Mesodermal cell (in vitro differentiated cells): ENCODE results near the gene SLC5A10.
"Not testable (repeated sequence)": the region's sequence is repeated elsewhere in the genome, so short reads cannot be mapped to it uniquely, and the experiment has no call there.

Experiments used
- H3K27ac ChIP-seq: 2 replicates; pipeline ENCODE4 v1.7.0; 2013; ENCODE audit warnings: mild to moderate bottlenecking, low read depth, low read length, moderate library complexity; ENCODE audit not compliant: severe bottlenecking
- H3K36me3 ChIP-seq: 2 replicates; pipeline ENCODE4 v1.7.1; 2013; ENCODE audit warnings: mild to moderate bottlenecking, low read length, moderate library complexity; ENCODE audit not compliant: control insufficient read depth, insufficient read depth
- H3K4me1 ChIP-seq: one replicate; pipeline ENCODE4 v1.7.1; 2013; ENCODE audit warnings: mild to moderate bottlenecking, low read length; ENCODE audit not compliant: insufficient read depth, control insufficient read depth, poor library complexity, severe bottlenecking
- H3K4me3 ChIP-seq: 2 replicates; pipeline ENCODE4 v1.7.0; 2013; ENCODE audit warnings: low read length, control low read depth, mild to moderate bottlenecking; ENCODE audit not compliant: insufficient read depth, poor library complexity, severe bottlenecking; ENCODE audit errors: extremely low read depth
- H3K9me3 ChIP-seq: 2 replicates; pipeline ENCODE4 v1.7.1; 2013; ENCODE audit warnings: mild to moderate bottlenecking, low read length, moderate library complexity; ENCODE audit not compliant: control insufficient read depth
- WGBS, 2 experiments: methylation state at CpG; one replicate each; pipeline ENCODE4 v1.1.5; 2013; ENCODE audit warnings: missing lambda C conversion rate in 2 of 2; ENCODE audit not compliant: insufficient coverage in 2 of 2; 5-methylcytosine and 5-hydroxymethylcytosine counted together

SLC5A10 gene

GRCh38 chr17:18947866-18948265 lies 4.1 kb upstream of the SLC5A10 start:
- Histone ChIP-seq H3K36me3 (no peaks in the 10 kb centered on the region), H3K4me1 (no peaks in the 10 kb centered on the region), H3K27ac (no peak overlapping the region), H3K9me3 (no peaks in the 10 kb centered on the region), H3K4me3 (no peak overlapping the region)
- WGBS, 2 experiments, result 85 to 86% methylated on average over 5 of the region's 6 CpGs

GRCh38 chr17:18948476-18949006 lies 3.4 kb upstream of the SLC5A10 start:
- no peaks in the 10 kb centered on the region for H3K36me3 ChIP-seq
- no peaks in the 10 kb centered on the region for H3K9me3 ChIP-seq
- 91 to 95% methylated on average over 7 to 8 of the region's 8 CpGs for WGBS, 2 experiments
- no peak overlapping the region for H3K4me3 ChIP-seq
- no peak overlapping the region for H3K27ac ChIP-seq
- H3K4me1 ChIP-seq, result no peaks in the 10 kb centered on the region

- WGBS, 2 experiments, result 96 to 98% methylated on average over 5 of the region's 6 CpGs
- no peak overlapping the region for H3K27ac ChIP-seq
- H3K36me3 ChIP-seq, result no peaks in the 10 kb centered on the region
- H3K4me1 ChIP-seq, result no peaks in the 10 kb centered on the region
- H3K4me3 ChIP-seq, result no peak overlapping the region
- H3K9me3 ChIP-seq, result no peaks in the 10 kb centered on the region
These were observed 2.4 kb upstream of the SLC5A10 start for GRCh38 chr17:18949566-18949965.

GRCh38 chr17:18950346-18950745 lies 1.6 kb upstream of the SLC5A10 start:
- no peaks in the 10 kb centered on the region for H3K36me3 ChIP-seq
- H3K4me3 ChIP-seq, result no peak overlapping the region
- 82 to 93% methylated on average over 2 of the region's 4 CpGs for WGBS, 2 experiments
- H3K27ac ChIP-seq, result no peak overlapping the region
- no peaks in the 10 kb centered on the region for H3K4me1 ChIP-seq
- no peaks in the 10 kb centered on the region for H3K9me3 ChIP-seq

- no peaks in the 10 kb centered on the region for H3K36me3 ChIP-seq
- 90 to 93% methylated on average over 31 to 33 of the region's 34 CpGs for WGBS, 2 experiments
- H3K4me1 ChIP-seq, result no peaks in the 10 kb centered on the region
- H3K27ac ChIP-seq, result no peak overlapping the region
- H3K4me3 ChIP-seq, result no peak overlapping the region
- no peaks in the 10 kb centered on the region for H3K9me3 ChIP-seq
These were observed 740 bp upstream of the SLC5A10 start for GRCh38 chr17:18950944-18951905.

- WGBS, 2 experiments, result 84 to 95% methylated on average over 6 to 12 of the region's 14 CpGs
- H3K27ac ChIP-seq, result no peak overlapping the region
- no peaks in the 10 kb centered on the region for H3K36me3 ChIP-seq
- H3K4me3 ChIP-seq, result no peak overlapping the region
- no peaks in the 10 kb centered on the region for H3K9me3 ChIP-seq
- H3K4me1 ChIP-seq, result no peaks in the 10 kb centered on the region
These were observed 1.3 kb downstream of the SLC5A10 start for GRCh38 chr17:18953231-18953728.

- Histone ChIP-seq H3K4me3 (no peak overlapping the region), H3K4me1 (peaks cover 4% of the 10 kb centered on the region), H3K27ac (no peak overlapping the region), H3K36me3 (no peaks in the 10 kb centered on the region), H3K9me3 (no peaks in the 10 kb centered on the region)
- 80 to 93% methylated on average over 3 of the region's 3 CpGs for WGBS, 2 experiments
These were observed 2.4 kb downstream of the SLC5A10 start for GRCh38 chr17:18954321-18954720.

- H3K4me3 ChIP-seq, result no peak overlapping the region
- WGBS, 2 experiments, result 89 to 100% methylated on average over 4 to 6 of the region's 6 CpGs
- no peaks in the 10 kb centered on the region for H3K36me3 ChIP-seq
- H3K4me1 ChIP-seq, result peaks cover 4% of the 10 kb centered on the region
- H3K27ac ChIP-seq, result no peak overlapping the region
- no peaks in the 10 kb centered on the region for H3K9me3 ChIP-seq
These were observed 3.0 kb downstream of the SLC5A10 start for GRCh38 chr17:18955009-18955408.

- 100% methylated on average over 3 of the region's 6 CpGs; no CpG with 5 or more reads in 1 of the 2 experiments for WGBS, 2 experiments
- H3K4me3 ChIP-seq, H3K27ac ChIP-seq, H3K4me1 ChIP-seq, H3K36me3 ChIP-seq, H3K9me3 ChIP-seq: not testable (repeated sequence)
These were observed 4.1 kb downstream of the SLC5A10 start for GRCh38 chr17:18956021-18956420.

- Histone ChIP-seq H3K9me3 (no peaks in the 10 kb centered on the region), H3K4me3 (no peak overlapping the region), H3K36me3 (no peaks in the 10 kb centered on the region), H3K4me1 (peaks cover 8% of the 10 kb centered on the region), H3K27ac (no peak overlapping the region)
- WGBS, 2 experiments, result 83 to 93% methylated on average over 2 to 3 of the region's 3 CpGs
These were observed 4.6 kb downstream of the SLC5A10 start for GRCh38 chr17:18956581-18956980.

- WGBS, 2 experiments, result 93 to 95% methylated on average over 3 to 4 of the region's 4 CpGs
- peaks cover 20% of the 10 kb centered on the region for H3K4me1 ChIP-seq
- no peaks in the 10 kb centered on the region for H3K36me3 ChIP-seq
- H3K4me3 ChIP-seq, result no peak overlapping the region
- H3K9me3 ChIP-seq, result no peaks in the 10 kb centered on the region
- H3K27ac ChIP-seq, result no peak overlapping the region
These were observed 5.9 kb downstream of the SLC5A10 start for GRCh38 chr17:18957831-18958230.
